ENCODE measurements around the gene CD274. TPM values are rescaled to one million over a fixed set of nuclear protein-coding genes. Genes with fewer than 3 reads are reported as not detected.
A peak's percentile ranks its signal among the peaks of the same experiment; 100 is the strongest.

CD274 gene
- 0.27 TPM for polyA plus RNA-seq (2013, experiment 1 of 2)
- 0.15 TPM for polyA plus RNA-seq (2013, experiment 2 of 2)

- no peaks in the 10 kb centered on the region for H3K27me3 ChIP-seq (ENCODE audit: insufficient read depth, low read length, poor library complexity)
- no peak within 1 kb of the TSS for H2BK5ac ChIP-seq (ENCODE audit: low read length)
- no peak within 1 kb of the TSS for H4K8ac ChIP-seq (ENCODE audit: low read depth, low read length)
- H2AK5ac ChIP-seq (ENCODE audit: low read length) = no peak within 1 kb of the TSS
- H4K5ac ChIP-seq (ENCODE audit: low read length) = no peak within 1 kb of the TSS
- H3K4me1 ChIP-seq (ENCODE audit: control insufficient read depth, low read depth, low read length) = no peaks in the 10 kb centered on the region
- peak within 1 kb of the TSS; percentile 30 for H3K4me3 ChIP-seq (ENCODE audit: low read length)
- no peaks in the 10 kb centered on the region for H3K79me2 ChIP-seq (ENCODE audit: control insufficient read depth, insufficient read depth, low read length)
- H3K4me2 ChIP-seq (ENCODE audit: low read length) = peak within 1 kb of the TSS; percentile 56
- H3K23ac ChIP-seq (ENCODE audit: low read length) = no peak within 1 kb of the TSS
- no peak within 1 kb of the TSS for H3K27ac ChIP-seq (ENCODE audit: low read depth, low read length)
- no peak within 1 kb of the TSS for H3K4ac ChIP-seq (ENCODE audit: low read depth, low read length)
- no peaks in the 10 kb centered on the region for H3K79me1 ChIP-seq (ENCODE audit: low read length)
- no CpG with 5 or more reads among the region's 36 CpGs for WGBS (ENCODE audit: extremely low coverage, insufficient coverage, low lambda C conversion rate)
- H3K56ac ChIP-seq (ENCODE audit: low read length) = peak within 1 kb of the TSS; percentile 58
- no peak within 1 kb of the TSS for H3K18ac ChIP-seq (ENCODE audit: low read length)
- H2BK15ac ChIP-seq (replicated peaks; ENCODE audit: low read depth) = no peak within 1 kb of the TSS
- no peaks in the 10 kb centered on the region for H3K36me3 ChIP-seq (ENCODE audit: control insufficient read depth, insufficient read depth, low read length)
- H2BK120ac ChIP-seq (ENCODE audit: low read depth, low read length) = no peak within 1 kb of the TSS
- DNase-seq = peak; percentile 89
- H3K9ac ChIP-seq (ENCODE audit: low read length) = peak within 1 kb of the TSS; percentile 33
These were observed at the start of gene CD274 for GRCh38 chr9:5450359-5451091. CD274 (plus strand) TSS chr9:5450542; CDS start chr9:5456114, 5,572 bp downstream.

GRCh38 chr9:5402217-5402616 lies 48.1 kb upstream of the CD274 start:
- Histone ChIP-seq H3K27me3 (ENCODE audit: insufficient read depth, low read length, poor library complexity) (no peaks in the 10 kb centered on the region), H3K36me3 (ENCODE audit: control insufficient read depth, insufficient read depth, low read length) (no peaks in the 10 kb centered on the region), H4K8ac (ENCODE audit: low read depth, low read length) (no peak overlapping the region), H3K79me2 (ENCODE audit: control insufficient read depth, insufficient read depth, low read length) (no peaks in the 10 kb centered on the region), H3K4me2 (ENCODE audit: low read length) (no peak overlapping the region), H3K56ac (ENCODE audit: low read length) (no peak overlapping the region), H3K4ac (ENCODE audit: low read depth, low read length) (no peak overlapping the region), H4K5ac (ENCODE audit: low read length) (no peak overlapping the region), H3K27ac (ENCODE audit: low read depth, low read length) (no peak overlapping the region), H3K4me1 (ENCODE audit: control insufficient read depth, low read depth, low read length) (no peaks in the 10 kb centered on the region), H3K18ac (ENCODE audit: low read length) (no peak overlapping the region), H2BK5ac (ENCODE audit: low read length) (no peak overlapping the region), H3K79me1 (ENCODE audit: low read length) (no peaks in the 10 kb centered on the region), H3K4me3 (ENCODE audit: low read length) (no peak overlapping the region), H2BK15ac (replicated peaks; ENCODE audit: low read depth) (no peak overlapping the region), H3K9ac (ENCODE audit: low read length) (no peak overlapping the region), H3K23ac (ENCODE audit: low read length) (no peak overlapping the region), H2AK5ac (ENCODE audit: low read length) (no peak overlapping the region), H2BK120ac (ENCODE audit: low read depth, low read length) (no peak overlapping the region)
- peak; percentile 53 for DNase-seq

GRCh38 chr9:5408596-5408995 lies 41.7 kb upstream of the CD274 start:
- Histone ChIP-seq H3K79me1 (ENCODE audit: low read length) (no peaks in the 10 kb centered on the region), H3K4ac (ENCODE audit: low read depth, low read length) (no peak overlapping the region), H3K9ac (ENCODE audit: low read length) (no peak overlapping the region), H3K4me3 (ENCODE audit: low read length) (no peak overlapping the region), H4K5ac (ENCODE audit: low read length) (no peak overlapping the region), H3K56ac (ENCODE audit: low read length) (no peak overlapping the region), H2BK15ac (replicated peaks; ENCODE audit: low read depth) (no peak overlapping the region), H3K23ac (ENCODE audit: low read length) (no peak overlapping the region), H3K4me2 (ENCODE audit: low read length) (no peak overlapping the region), H3K4me1 (ENCODE audit: control insufficient read depth, low read depth, low read length) (no peaks in the 10 kb centered on the region), H3K18ac (ENCODE audit: low read length) (no peak overlapping the region), H3K27ac (ENCODE audit: low read depth, low read length) (no peak overlapping the region), H3K79me2 (ENCODE audit: control insufficient read depth, insufficient read depth, low read length) (no peaks in the 10 kb centered on the region), H2BK5ac (ENCODE audit: low read length) (no peak overlapping the region), H3K36me3 (ENCODE audit: control insufficient read depth, insufficient read depth, low read length) (no peaks in the 10 kb centered on the region), H4K8ac (ENCODE audit: low read depth, low read length) (no peak overlapping the region), H2BK120ac (ENCODE audit: low read depth, low read length) (no peak overlapping the region), H2AK5ac (ENCODE audit: low read length) (no peak overlapping the region), H3K27me3 (ENCODE audit: insufficient read depth, low read length, poor library complexity) (no peaks in the 10 kb centered on the region)
- DNase-seq = peak; percentile 25
- no CpG with 5 or more reads among the region's 1 CpG for WGBS (ENCODE audit: extremely low coverage, insufficient coverage, low lambda C conversion rate)

- Histone ChIP-seq H3K23ac (ENCODE audit: low read length) (no peak overlapping the region), H2BK5ac (ENCODE audit: low read length) (no peak overlapping the region), H3K4ac (ENCODE audit: low read depth, low read length) (no peak overlapping the region), H3K79me1 (ENCODE audit: low read length) (no peaks in the 10 kb centered on the region), H3K27ac (ENCODE audit: low read depth, low read length) (no peak overlapping the region), H3K27me3 (ENCODE audit: insufficient read depth, low read length, poor library complexity) (no peaks in the 10 kb centered on the region), H2BK120ac (ENCODE audit: low read depth, low read length) (no peak overlapping the region), H3K56ac (ENCODE audit: low read length) (no peak overlapping the region), H3K79me2 (ENCODE audit: control insufficient read depth, insufficient read depth, low read length) (no peaks in the 10 kb centered on the region), H3K4me2 (ENCODE audit: low read length) (no peak overlapping the region), H4K8ac (ENCODE audit: low read depth, low read length) (no peak overlapping the region), H3K4me3 (ENCODE audit: low read length) (no peak overlapping the region), H2BK15ac (replicated peaks; ENCODE audit: low read depth) (no peak overlapping the region), H3K36me3 (ENCODE audit: control insufficient read depth, insufficient read depth, low read length) (no peaks in the 10 kb centered on the region), H3K9ac (ENCODE audit: low read length) (no peak overlapping the region), H3K18ac (ENCODE audit: low read length) (no peak overlapping the region), H2AK5ac (ENCODE audit: low read length) (no peak overlapping the region), H3K4me1 (ENCODE audit: control insufficient read depth, low read depth, low read length) (no peaks in the 10 kb centered on the region), H4K5ac (ENCODE audit: low read length) (no peak overlapping the region)
- no CpG with 5 or more reads among the region's 3 CpGs for WGBS (ENCODE audit: extremely low coverage, insufficient coverage, low lambda C conversion rate)
- no peak for DNase-seq
These were observed 33.4 kb upstream of the CD274 start for GRCh38 chr9:5416953-5417352.

GRCh38 chr9:5418481-5418880 lies 31.9 kb upstream of the CD274 start:
- H3K56ac ChIP-seq (ENCODE audit: low read length) = no peak overlapping the region
- H3K4me3 ChIP-seq (ENCODE audit: low read length) = no peak overlapping the region
- no peaks in the 10 kb centered on the region for H3K36me3 ChIP-seq (ENCODE audit: control insufficient read depth, insufficient read depth, low read length)
- H4K5ac ChIP-seq (ENCODE audit: low read length) = no peak overlapping the region
- H3K23ac ChIP-seq (ENCODE audit: low read length) = no peak overlapping the region
- no peak overlapping the region for H2BK120ac ChIP-seq (ENCODE audit: low read depth, low read length)
- H2BK5ac ChIP-seq (ENCODE audit: low read length) = no peak overlapping the region
- no peak overlapping the region for H3K9ac ChIP-seq (ENCODE audit: low read length)
- H3K4me2 ChIP-seq (ENCODE audit: low read length) = no peak overlapping the region
- no peak overlapping the region for H3K18ac ChIP-seq (ENCODE audit: low read length)
- WGBS (ENCODE audit: extremely low coverage, insufficient coverage, low lambda C conversion rate) = no CpG with 5 or more reads among the region's 20 CpGs
- H3K27me3 ChIP-seq (ENCODE audit: insufficient read depth, low read length, poor library complexity) = no peaks in the 10 kb centered on the region
- no peaks in the 10 kb centered on the region for H3K79me1 ChIP-seq (ENCODE audit: low read length)
- H2BK15ac ChIP-seq (replicated peaks; ENCODE audit: low read depth) = no peak overlapping the region
- no peak overlapping the region for H3K4ac ChIP-seq (ENCODE audit: low read depth, low read length)
- no peaks in the 10 kb centered on the region for H3K79me2 ChIP-seq (ENCODE audit: control insufficient read depth, insufficient read depth, low read length)
- H3K4me1 ChIP-seq (ENCODE audit: control insufficient read depth, low read depth, low read length) = no peaks in the 10 kb centered on the region
- H3K27ac ChIP-seq (ENCODE audit: low read depth, low read length) = no peak overlapping the region
- H4K8ac ChIP-seq (ENCODE audit: low read depth, low read length) = no peak overlapping the region
- H2AK5ac ChIP-seq (ENCODE audit: low read length) = no peak overlapping the region
- no peak for DNase-seq

- Histone ChIP-seq H3K56ac (ENCODE audit: low read length) (no peak overlapping the region), H4K5ac (ENCODE audit: low read length) (no peak overlapping the region), H4K8ac (ENCODE audit: low read depth, low read length) (no peak overlapping the region), H2BK120ac (ENCODE audit: low read depth, low read length) (no peak overlapping the region), H2BK15ac (replicated peaks; ENCODE audit: low read depth) (no peak overlapping the region), H3K4me2 (ENCODE audit: low read length) (no peak overlapping the region), H3K4me3 (ENCODE audit: low read length) (no peak overlapping the region), H3K79me2 (ENCODE audit: control insufficient read depth, insufficient read depth, low read length) (no peaks in the 10 kb centered on the region), H2AK5ac (ENCODE audit: low read length) (no peak overlapping the region), H3K79me1 (ENCODE audit: low read length) (no peaks in the 10 kb centered on the region), H3K4me1 (ENCODE audit: control insufficient read depth, low read depth, low read length) (no peaks in the 10 kb centered on the region), H3K27me3 (ENCODE audit: insufficient read depth, low read length, poor library complexity) (no peaks in the 10 kb centered on the region), H3K27ac (ENCODE audit: low read depth, low read length) (no peak overlapping the region), H3K23ac (ENCODE audit: low read length) (no peak overlapping the region), H3K18ac (ENCODE audit: low read length) (no peak overlapping the region), H3K9ac (ENCODE audit: low read length) (no peak overlapping the region), H2BK5ac (ENCODE audit: low read length) (no peak overlapping the region), H3K4ac (ENCODE audit: low read depth, low read length) (no peak overlapping the region), H3K36me3 (ENCODE audit: control insufficient read depth, insufficient read depth, low read length) (no peaks in the 10 kb centered on the region)
- DNase-seq = no peak
These were observed 30.4 kb upstream of the CD274 start for GRCh38 chr9:5419987-5420386.

Measured in mesendoderm (in vitro differentiated cells).